Jurkat, Clone E6-1 (cell line): Measurements from ENCODE around the gene RNF128. TPM values are rescaled to one million over a fixed set of nuclear protein-coding genes. Genes with fewer than 3 reads are reported as not detected.

ENCODE experiments used
- DNase-seq: peaks from one replicate; pipeline ENCODE4 v3.0.0-alpha.2; 2011; ENCODE audit warnings: low read depth, low spot score
- H3K4me3 ChIP-seq: 2 replicates; pipeline ENCODE4 v1.5.1; 2011; ENCODE audit warnings: mild to moderate bottlenecking, low read length, control low read depth, moderate library complexity
- polyA plus RNA-seq: library from polyadenylated mRNA; unstranded; fragments of >200 nt; gene quantifications from one replicate; pipeline ENCODE4 v1.2.1, GENCODE V29; 2012; ENCODE audit warnings: missing spikeins; ENCODE audit not compliant: insufficient read length, insufficient read depth

RNF128 gene, protein sequence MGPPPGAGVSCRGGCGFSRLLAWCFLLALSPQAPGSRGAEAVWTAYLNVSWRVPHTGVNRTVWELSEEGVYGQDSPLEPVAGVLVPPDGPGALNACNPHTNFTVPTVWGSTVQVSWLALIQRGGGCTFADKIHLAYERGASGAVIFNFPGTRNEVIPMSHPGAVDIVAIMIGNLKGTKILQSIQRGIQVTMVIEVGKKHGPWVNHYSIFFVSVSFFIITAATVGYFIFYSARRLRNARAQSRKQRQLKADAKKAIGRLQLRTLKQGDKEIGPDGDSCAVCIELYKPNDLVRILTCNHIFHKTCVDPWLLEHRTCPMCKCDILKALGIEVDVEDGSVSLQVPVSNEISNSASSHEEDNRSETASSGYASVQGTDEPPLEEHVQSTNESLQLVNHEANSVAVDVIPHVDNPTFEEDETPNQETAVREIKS
- not detected for polyA plus RNA-seq

DNA sequence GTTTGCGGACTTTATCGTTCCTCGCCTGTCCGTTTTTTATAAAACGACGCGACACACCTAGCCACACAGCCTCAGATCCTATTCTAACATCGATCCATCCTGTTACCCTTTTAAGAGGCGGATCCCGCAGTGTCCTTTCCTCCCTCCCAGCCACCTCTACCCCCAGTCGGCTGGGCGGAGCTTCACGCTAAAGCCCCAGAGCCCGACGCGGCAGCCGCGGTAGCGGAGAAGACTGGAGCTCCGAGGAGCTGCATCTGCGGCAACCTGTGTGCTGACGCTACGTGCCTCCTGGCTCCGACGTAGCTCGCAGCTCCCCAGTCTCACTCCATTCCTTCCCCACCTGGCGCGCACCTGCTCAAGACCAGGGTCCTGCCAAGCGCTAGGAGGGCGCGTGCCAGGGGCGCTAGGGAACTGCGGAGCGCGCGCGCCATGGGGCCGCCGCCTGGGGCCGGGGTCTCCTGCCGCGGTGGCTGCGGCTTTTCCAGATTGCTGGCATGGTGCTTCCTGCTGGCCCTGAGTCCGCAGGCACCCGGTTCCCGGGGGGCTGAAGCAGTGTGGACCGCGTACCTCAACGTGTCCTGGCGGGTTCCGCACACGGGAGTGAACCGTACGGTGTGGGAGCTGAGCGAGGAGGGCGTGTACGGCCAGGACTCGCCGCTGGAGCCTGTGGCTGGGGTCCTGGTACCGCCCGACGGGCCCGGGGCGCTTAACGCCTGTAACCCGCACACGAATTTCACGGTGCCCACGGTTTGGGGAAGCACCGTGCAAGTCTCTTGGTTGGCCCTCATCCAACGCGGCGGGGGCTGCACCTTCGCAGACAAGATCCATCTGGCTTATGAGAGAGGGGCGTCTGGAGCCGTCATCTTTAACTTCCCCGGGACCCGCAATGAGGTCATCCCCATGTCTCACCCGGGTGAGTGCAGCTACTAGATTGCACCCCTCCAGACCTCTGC lies at the start of gene RNF128:
TSS of gene RNF128 (plus strand) at position 217 of the 953 bp plus-strand sequence. CDS start at position 430, 213 bp downstream.
- no peak for DNase-seq
- no peak within 1 kb of the TSS for H3K4me3 ChIP-seq

DNA sequence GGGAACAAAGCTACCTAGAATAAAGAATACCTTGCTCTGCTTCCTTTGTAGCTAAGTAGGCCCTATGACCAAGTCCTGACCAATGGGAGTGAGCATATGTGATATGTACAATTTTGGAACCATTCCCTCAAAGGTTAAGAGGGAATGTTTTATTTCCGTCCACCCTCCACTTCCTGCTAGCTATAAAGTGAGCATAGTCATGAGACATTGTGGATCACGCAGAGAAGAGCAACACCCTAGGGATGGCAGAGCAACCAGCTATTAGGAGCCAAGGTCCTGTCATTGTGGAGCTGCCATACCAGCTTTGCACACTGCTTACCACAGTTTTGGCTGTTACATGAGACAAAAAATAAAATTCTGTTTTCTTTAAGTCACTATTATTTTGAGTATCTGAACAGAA lies 45.8 kb upstream of the RNF128 start:
- H3K4me3 ChIP-seq = no peak overlapping the region
- DNase-seq = no peak

DNA sequence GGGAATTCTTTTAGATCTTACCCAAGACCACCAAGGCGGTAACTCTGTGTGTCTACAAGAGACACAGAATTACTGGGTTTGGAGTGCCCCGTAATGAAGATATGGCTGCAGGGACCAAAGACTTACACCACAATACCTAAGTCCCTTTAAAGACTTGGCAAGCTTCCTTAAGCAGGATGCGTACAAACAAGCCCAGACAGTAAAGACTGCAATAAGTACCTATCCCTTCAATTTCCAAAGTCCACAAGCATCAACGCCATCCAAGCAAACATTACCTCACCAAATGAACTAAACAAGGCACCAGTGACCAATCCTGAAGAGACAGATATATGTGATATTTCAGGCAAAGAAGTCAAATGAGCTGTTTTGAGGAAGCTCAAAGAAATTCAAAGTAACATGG lies 42.3 kb upstream of the RNF128 start:
- H3K4me3 ChIP-seq = no peak overlapping the region
- no peak for DNase-seq

DNA sequence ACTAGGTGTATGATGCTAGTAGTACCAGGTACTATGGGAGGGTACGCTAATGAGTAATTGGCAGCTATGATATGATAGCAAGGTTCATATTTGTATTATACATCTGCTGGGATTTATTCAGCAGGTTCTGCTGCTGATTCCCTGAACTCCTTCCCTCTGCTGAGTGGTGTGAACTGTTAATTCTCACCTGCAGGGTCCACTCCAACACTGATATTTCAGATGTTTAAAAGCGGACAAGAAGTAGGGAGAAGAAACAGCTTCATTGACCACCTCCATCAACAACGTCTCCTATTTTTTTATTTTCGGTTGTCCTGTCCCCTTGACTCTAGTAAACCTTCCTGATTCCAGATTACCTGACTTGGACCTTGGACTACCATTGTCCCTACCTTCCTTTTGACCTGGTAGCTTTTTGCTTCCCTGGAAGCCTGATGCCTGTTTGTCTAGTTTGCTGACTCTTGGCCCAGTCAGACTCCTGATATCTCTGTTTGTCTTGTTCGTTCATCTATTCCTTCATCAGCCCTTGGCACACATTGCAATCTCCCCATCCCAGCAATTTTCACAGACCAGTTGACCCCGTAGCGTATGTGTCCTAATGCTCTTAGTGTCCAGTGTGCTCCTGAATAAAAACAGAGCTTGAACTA lies 34.0 kb upstream of the RNF128 start:
- no peak overlapping the region for H3K4me3 ChIP-seq
- DNase-seq = no peak

DNA sequence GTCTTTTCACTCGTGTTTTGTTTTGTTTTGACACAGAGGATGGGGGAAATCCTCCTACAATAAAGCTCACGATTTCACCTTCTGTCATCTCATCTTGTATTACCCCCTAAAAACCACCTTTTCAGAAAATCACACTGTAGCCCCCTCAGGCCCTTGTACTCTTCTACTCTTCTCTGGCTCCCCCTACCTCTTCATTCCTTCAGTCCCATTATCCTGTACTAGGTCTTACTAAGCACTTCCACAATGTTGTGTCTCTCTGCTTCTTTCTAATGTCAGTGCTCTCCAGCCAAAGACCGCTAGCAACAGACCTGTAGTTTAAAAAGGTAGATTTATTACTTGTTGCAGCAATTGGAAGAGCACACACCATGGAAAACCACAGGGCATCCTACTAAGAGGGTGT lies 30.0 kb upstream of the RNF128 start:
- no peak for DNase-seq
- no peak overlapping the region for H3K4me3 ChIP-seq

DNA sequence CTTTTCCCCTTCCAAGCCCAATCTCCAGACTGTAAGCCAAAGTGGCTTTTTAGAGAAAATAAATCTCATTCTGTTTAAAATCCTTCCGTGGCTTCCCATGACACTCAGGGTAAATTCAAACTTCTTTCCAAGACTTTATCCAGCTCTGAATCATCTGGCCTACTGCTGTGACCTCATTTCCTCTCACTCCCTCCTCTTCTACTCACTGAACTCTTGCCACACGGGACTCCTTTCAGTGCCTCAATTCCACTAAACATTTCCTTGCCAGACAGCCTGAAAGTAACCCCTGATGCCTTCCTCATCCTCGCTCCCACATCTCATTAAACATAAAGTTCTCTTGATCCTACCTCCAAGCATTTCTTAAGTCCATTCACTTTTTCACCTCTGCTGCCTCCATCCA lies 27.8 kb upstream of the RNF128 start:
- H3K4me3 ChIP-seq = no peak overlapping the region
- no peak for DNase-seq

DNA sequence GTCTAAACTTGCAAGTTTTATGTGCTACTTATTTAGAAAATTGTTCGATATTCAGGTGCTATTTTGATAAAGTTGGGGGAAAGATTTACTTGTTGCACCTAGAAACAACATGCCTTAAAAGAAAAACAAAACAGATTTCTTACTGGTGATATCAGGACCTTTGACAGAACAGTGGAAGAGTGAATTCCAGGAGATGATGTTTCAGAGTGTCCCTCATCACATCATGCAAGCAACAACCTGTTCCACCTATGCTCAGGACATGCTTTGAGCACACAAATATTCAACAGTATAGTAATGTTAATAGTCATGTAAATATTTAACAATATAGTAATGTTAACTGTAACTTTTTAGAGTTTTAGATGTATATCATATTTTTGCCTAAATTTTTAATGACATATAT lies 23.9 kb upstream of the RNF128 start:
- DNase-seq = no peak
- H3K4me3 ChIP-seq = no peak overlapping the region

DNA sequence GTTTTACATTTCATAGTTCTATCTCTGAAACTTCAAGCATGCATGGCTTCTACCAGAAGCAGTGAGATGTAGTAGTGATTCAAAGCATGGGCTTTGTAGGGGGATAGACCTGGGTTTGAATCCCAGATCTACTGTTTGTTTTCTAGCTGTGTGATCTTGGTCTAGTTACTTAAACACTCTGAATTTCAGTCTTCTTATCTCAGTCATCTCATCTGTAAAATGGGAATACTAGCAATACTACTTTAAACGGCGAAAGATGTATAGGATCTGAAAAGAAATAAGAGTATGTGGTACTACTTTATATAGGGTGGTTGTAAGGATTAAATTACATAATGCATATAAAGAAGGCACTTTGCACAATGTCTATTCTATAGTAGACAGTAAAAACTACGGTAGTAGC lies 20.0 kb upstream of the RNF128 start:
- H3K4me3 ChIP-seq = no peak overlapping the region
- no peak for DNase-seq

DNA sequence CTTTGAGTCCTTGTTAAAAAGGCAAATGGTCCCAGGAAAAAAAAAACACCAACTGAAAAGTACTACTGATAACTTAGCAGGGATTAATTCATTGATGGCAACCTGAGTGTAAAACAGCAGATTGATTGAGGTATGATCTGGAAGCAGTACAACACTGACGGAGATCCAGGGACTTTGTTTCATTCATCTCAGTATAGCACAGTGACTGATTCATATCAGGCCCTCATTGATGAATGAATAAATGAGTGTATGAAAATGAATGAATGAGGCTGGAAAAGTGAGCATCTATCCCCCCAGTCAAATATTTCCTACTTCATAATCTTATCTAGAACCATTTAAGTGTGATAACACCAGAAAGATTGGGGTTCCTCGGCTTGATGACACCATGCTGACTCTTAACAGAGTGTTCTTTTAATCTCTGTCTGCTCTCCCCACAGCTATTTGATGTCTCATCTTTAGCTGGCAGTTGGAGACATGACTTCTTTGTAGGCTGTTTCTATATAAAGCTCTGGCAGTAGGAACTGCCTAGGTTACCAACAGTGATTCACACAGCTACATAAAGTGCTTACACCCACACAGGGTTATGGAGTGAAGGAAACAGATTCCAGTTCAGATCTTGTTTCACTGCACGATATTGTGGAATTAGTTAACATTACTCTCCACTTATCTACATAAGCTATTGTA lies 18.6 kb upstream of the RNF128 start:
- no peak for DNase-seq

DNA sequence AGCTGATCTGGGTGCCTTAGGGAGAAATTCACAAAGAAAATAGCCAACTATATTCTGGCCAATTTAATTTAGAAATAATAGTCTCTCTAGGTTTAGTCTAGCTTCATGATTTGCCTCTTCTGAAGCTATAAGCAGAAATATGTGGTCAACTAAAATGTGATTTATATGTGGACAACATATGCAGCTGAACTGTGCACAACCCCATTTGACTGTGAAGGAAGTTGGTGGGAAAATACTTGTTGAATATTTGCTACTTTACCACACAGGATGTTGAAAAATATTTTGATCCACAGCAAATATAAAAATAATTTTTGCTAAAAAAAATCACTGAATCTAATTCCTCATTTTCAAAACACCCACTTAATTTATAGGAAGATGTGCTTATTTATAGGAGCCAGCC lies 15.7 kb upstream of the RNF128 start:
- H3K4me3 ChIP-seq = no peak overlapping the region
- no peak for DNase-seq

More for the DNA sequence above, 18.6 kb upstream of the RNF128 start:
- no peak overlapping the region for H3K4me3 ChIP-seq

DNA sequence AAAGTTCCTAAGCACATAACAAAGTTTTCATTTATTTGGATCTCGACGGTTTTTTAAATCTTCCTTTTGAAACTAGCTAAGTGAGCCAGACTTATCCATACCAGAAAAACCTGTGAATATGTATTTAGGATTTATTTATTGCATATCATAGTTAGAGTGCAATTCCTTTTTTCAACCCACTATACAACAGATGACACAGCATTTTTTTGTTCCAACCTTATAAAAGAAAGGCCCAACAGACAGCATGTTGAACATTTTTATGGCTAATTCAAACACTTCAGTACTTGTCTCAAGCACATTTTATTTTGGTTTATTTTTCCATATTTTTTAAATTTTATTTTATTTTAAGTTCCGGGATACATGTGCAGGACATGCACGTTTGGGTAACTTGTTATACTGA lies 15.1 kb upstream of the RNF128 start:
- H3K4me3 ChIP-seq = no peak overlapping the region
- DNase-seq = no peak

DNA sequence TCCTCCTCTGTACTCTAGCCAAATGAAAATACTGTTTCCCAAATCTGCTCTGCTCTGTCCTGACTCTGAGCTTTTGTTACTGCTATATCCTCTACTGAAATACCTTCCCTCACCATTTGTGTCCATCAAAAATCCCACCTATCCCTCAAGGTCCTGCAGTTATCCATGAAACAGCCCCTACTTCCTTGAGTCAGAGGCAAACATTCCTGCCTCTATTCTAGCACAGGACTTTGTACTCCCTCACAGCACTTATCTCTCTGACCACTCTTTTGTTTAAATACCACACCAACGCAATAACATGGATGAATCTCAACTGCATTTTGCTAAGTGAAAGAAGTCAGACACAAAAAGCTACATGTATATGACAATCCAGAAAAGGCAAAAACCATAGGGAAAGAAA lies 10.5 kb upstream of the RNF128 start:
- H3K4me3 ChIP-seq = no peak overlapping the region
- DNase-seq = no peak

DNA sequence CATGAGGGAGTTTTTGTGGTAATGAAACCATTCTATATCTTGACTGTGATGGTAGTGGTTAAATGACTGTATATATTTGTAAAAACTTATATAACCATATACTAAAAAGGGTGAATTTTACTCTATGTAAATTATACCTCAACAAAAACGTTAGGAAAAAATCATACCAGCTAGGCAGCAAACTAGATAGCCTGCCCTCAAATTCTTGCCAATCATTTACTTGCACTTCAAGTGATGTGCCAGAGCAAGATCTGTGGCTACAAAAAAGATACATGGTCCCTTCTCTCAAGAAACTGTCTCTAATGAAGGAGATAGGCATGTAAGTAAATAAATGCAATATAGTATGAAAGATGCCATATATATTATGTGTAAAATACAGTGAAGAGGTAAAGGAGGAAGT lies 10.0 kb upstream of the RNF128 start:
- no peak for DNase-seq
- H3K4me3 ChIP-seq = no peak overlapping the region

DNA sequence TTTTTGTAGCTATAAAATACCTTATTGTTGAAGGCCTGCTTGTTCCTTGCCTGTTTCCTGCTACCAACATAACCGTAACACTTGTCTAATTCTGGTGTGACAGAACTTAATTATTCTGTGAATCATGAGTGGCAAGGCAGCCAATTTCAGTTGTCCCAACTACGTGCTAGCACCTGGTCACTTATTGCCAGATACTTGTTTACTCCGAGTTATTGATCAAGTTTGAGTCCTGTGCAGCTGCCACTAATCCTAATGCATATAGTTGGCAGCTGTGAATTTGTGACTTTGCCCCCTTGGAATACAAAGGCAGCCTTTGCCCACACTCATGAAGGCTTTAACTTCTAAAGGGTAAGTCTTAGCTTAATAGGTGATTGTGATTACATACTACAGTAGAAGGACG lies 7.8 kb upstream of the RNF128 start:
- DNase-seq = no peak

DNA sequence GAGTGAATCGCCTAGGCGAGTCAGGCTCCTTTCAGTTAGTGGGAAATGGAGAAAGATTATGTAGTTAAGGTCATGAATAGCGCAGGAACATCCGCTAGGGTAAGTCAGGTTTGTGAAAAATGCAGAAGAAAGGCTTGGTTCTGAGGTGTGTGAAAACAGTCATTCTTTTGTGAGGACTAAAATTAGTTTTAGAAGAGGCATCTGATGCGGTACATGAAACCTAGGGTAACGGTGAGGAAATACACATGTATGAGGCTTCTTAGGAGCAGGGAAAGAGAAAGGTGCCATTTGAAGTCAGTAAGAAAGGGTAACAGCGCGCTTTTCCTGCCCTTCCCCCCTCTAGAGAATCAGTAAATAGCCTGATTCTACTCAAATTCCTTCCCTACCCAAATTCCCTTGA lies 570 bp upstream of the RNF128 start:
- H3K4me3 ChIP-seq = no peak overlapping the region
- DNase-seq = no peak

More for the DNA sequence above, 7.8 kb upstream of the RNF128 start:
- no peak overlapping the region for H3K4me3 ChIP-seq

DNA sequence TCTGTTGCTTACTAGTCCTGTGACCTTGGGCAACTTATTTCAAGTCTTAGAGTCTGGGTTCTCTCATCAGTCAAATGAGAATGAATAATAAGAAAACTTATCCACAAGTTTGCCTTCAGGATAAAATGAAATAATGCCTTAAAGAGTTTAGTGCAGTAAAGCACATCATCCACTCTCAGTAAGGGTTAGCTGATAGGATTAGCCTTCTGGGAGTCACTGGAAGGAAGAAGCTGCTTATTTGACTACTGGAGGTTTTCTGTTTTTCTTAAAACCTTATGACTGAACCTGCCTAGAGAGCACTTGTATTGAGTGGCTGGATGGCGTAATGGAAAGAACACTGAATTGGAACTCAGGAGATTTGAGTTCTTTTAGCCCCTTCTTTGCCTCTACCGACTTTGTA lies 1.8 kb downstream of the RNF128 start:
- DNase-seq = no peak
- no peak overlapping the region for H3K4me3 ChIP-seq

DNA sequence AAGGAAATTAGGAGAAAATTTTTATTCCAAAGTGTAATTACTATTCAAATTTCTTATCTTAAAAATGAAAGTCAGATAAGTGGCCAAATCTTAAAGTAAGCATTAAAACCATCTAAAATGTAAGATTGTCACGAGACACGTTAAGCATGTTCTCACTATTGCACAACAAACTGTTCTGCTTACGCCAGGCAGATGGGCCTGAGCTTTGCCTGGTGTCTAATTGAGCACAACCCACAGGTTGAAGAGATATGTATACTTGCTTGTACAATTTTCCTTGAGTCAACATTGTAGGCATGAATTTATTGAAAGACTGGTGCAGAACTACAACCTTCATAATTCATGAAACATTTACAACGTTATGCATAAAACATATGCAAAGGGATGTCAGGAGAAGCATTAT lies 3.9 kb downstream of the RNF128 start:
- H3K4me3 ChIP-seq = no peak overlapping the region
- no peak for DNase-seq

DNA sequence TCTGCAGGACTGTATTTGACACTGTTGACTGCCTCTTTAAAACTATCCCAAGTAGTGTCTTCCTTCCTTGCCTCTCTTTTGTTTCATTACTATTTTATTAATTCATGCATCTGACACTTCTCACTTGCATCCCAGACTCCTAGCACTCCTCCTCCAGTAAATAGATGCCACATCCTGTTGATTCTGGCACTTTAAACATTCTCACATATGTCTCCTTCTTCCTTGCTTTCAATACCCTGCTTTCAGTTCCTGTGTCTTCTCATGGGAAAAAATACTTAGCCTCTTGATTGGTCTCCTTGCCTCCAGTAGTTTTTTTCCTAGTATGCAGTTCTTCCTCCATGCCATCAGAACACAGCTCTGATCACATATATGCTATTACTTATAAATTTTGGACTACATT lies 5.1 kb downstream of the RNF128 start:
- no peak for DNase-seq
- no peak overlapping the region for H3K4me3 ChIP-seq

DNA sequence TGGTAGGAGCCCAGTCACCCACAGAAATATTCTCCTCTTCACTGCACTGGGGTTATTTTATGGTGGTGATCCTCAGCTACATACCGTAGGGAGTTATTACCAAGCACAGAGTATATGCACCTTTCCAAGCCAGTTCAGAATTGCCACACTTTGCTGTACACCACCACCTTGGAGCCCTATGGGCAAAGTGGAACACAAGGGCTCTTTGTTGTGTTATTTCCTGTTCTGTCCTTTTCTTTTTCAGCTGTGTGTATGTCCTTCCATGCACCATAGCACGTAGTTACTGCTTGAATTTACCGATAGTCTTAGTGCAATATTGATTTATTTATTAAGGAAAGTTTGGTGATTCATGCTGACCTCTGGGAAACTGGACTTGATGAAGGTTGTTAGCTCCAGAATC lies 8.3 kb downstream of the RNF128 start:
- H3K4me3 ChIP-seq = no peak overlapping the region
- DNase-seq = no peak
